ENCODE measurements around the gene URB1. TPM values are rescaled to one million over a fixed set of nuclear protein-coding genes. Genes with fewer than 3 reads are reported as not detected.

The URB1 gene
- polyA plus RNA-seq, 6 donors from 2014 or later, result 1.3 to 4.9 (median 3.2) TPM

Other genes starting within 250 kb of the URB1 start
- gene MIS18A, start 114.0 kb downstream of the URB1 start, polyA plus RNA-seq (ENCODE audit: low read depth in 6 of 6), result 10 to 100 TPM in 5 of 6 donors, 1 to 10 TPM in 1; 6.6 to 20.3 (median 13.1) TPM
- gene MRAP, start 94.2 kb downstream of the URB1 start, polyA plus RNA-seq (ENCODE audit: low read depth in 6 of 6), result not detected
- gene EVA1C, start 19.7 kb upstream of the URB1 start, polyA plus RNA-seq (ENCODE audit: low read depth in 6 of 6), result under 1 TPM in 3 of 6 donors, not detected in 3; 0.47 to 0.87 (median 0.57) TPM
- gene TCP10L, start 192.5 kb upstream of the URB1 start, polyA plus RNA-seq (ENCODE audit: low read depth in 6 of 6), result under 1 TPM in 5 of 6 donors, not detected in 1; 0.28 to 1.00 (median 0.54) TPM
- 10 to 100 TPM; 54.8 to 65.4 (median 57.6) TPM for gene CFAP298, start 219.4 kb upstream of the URB1 start, polyA plus RNA-seq (ENCODE audit: low read depth in 6 of 6)